ENCODE data around the gene FBH1. TPM values are rescaled to one million over a fixed set of nuclear protein-coding genes. Genes with fewer than 3 reads are reported as not detected.

FBH1 gene
- total and polyA plus RNA-seq, 7 donors: 32.4 to 59.3 (median 43.2) TPM

DNA sequence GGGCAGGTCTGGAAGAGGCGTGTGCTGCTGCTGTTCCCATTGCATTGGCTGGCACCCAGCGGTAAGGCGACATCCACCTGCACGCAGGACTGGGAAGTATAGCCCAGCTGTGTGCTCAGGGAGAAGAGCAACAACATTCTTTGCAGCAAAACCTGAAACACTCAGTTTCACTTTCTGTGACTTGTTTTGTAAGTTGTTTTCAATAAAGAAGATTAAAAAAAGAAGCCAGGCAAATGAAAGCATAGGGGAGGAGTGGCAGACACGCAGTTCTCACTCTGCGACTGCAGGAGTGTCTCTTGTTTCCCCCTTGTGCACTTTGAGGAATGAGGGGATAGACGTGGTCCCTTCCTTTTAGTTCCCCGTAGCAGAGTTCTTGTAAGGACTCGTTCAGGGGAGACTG is 5.8 kb downstream of the FBH1 start:
- TF ChIP-seq, protein P1, sequence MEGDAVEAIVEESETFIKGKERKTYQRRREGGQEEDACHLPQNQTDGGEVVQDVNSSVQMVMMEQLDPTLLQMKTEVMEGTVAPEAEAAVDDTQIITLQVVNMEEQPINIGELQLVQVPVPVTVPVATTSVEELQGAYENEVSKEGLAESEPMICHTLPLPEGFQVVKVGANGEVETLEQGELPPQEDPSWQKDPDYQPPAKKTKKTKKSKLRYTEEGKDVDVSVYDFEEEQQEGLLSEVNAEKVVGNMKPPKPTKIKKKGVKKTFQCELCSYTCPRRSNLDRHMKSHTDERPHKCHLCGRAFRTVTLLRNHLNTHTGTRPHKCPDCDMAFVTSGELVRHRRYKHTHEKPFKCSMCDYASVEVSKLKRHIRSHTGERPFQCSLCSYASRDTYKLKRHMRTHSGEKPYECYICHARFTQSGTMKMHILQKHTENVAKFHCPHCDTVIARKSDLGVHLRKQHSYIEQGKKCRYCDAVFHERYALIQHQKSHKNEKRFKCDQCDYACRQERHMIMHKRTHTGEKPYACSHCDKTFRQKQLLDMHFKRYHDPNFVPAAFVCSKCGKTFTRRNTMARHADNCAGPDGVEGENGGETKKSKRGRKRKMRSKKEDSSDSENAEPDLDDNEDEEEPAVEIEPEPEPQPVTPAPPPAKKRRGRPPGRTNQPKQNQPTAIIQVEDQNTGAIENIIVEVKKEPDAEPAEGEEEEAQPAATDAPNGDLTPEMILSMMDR (IDR thresholded peaks at IDR 0.05): no peak
- intact Hi-C loops (cut with DNase I): no loop called here
- 84 to 89% (median 89%) methylated on average over 9 of the region's 9 CpGs for WGBS, 3 donors
- H3K27me3 ChIP-seq (ENCODE audit: insufficient read depth in 3 of 3, low read length in 2 of 3): no peaks in the 10 kb centered on the region
- ATAC-seq (no peak), DNase-seq (no peak)
- H3K36me3 ChIP-seq (ENCODE audit: insufficient read depth in 1 of 2, low read depth in 1 of 2): peaks cover 6 to 44% of the 10 kb centered on the region in 2 donors
- peaks cover 5% of the 10 kb centered on the region for H3K9me3 ChIP-seq
- no peak overlapping the region for H3K27ac ChIP-seq
- H3K4me3 ChIP-seq: no peak overlapping the region
- H3K4me1 ChIP-seq: peaks cover 32% of the 10 kb centered on the region

DNA sequence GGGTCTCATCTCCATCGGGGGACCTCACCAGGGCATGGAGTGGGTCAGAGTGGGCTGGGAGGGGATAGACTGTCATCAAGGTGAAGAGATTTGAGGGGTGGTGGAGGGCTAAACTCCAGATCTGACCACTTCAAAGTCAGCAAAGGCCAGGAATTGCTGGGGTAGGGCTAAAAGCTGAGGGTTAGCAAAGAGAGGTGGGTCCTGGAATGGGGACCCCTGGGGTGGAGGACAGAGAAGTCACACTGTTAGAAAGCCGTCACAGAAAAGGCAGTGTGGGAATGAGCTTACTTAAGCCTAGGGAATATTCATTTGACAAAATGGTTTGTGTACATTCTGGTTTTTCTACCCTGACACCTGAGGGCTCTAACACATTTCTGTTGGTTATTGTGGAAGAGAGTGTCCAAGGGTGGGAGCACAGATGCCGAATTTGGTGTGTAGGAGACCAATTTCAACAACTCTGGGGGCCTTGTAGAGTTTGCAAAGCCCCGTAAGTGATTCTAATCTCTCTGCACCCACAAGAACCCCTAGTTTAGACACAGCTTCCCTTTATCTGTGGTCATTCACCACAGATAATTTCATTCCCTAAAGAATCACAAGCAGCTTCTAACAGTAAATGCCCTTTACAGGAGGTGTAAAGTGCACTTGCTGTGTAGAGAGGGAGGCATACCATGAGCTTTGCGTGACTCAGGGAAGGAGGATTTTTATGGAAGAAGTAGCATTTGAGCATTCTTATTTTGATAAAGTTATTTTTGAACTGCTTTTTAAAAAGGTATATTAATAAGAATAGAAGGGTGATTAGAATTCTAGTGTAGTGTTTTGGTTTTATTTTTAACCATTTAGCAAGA is 6.4 kb downstream of the FBH1 start:
- H3K27ac ChIP-seq: no peak overlapping the region
- 83 to 94% (median 89%) methylated on average over 5 of the region's 5 CpGs for WGBS, 3 donors
- no peak for DNase-seq
- no peak for ATAC-seq
- no peaks in the 10 kb centered on the region for H3K27me3 ChIP-seq (ENCODE audit: insufficient read depth in 3 of 3, low read length in 2 of 3)
- H3K36me3 ChIP-seq (ENCODE audit: insufficient read depth in 1 of 2, low read depth in 1 of 2): peaks cover 6 to 44% of the 10 kb centered on the region in 2 donors
- intact Hi-C loops (cut with DNase I): no loop called here
- peaks cover 26% of the 10 kb centered on the region for H3K4me1 ChIP-seq
- TF ChIP-seq, protein P1 (IDR thresholded peaks at IDR 0.05): no peak
- peaks cover 5% of the 10 kb centered on the region for H3K9me3 ChIP-seq
- H3K4me3 ChIP-seq: no peak overlapping the region

DNA sequence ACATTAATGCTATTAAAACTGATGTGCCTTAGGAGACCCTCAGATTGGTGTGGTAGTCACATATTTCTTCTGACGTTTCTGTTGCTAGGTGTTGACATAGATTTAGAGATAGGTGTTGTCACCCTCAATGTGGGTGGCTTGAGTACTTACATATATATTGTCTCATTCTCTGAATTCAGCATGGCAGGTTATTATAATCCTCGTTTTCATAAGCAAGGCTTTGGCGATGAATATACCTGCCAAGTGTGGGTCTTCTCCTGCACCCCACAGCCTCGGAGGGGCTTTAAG is 7.0 kb downstream of the FBH1 start:
- no peak for DNase-seq
- ATAC-seq: no peak
- Histone ChIP-seq H3K27ac (no peak overlapping the region), H3K36me3 (ENCODE audit: insufficient read depth in 1 of 2, low read depth in 1 of 2) (peaks cover 6 to 44% of the 10 kb centered on the region in 2 donors), H3K4me1 (peaks cover 21% of the 10 kb centered on the region), H3K27me3 (ENCODE audit: insufficient read depth in 3 of 3, low read length in 2 of 3) (no peaks in the 10 kb centered on the region), H3K4me3 (no peak overlapping the region), H3K9me3 (peaks cover 5% of the 10 kb centered on the region)
- TF ChIP-seq, protein P1 (IDR thresholded peaks at IDR 0.05): no peak
- intact Hi-C loops (cut with DNase I): no loop called here
- WGBS, 3 donors: 75 to 85% (median 80%) methylated on average over 4 of the region's 4 CpGs

DNA sequence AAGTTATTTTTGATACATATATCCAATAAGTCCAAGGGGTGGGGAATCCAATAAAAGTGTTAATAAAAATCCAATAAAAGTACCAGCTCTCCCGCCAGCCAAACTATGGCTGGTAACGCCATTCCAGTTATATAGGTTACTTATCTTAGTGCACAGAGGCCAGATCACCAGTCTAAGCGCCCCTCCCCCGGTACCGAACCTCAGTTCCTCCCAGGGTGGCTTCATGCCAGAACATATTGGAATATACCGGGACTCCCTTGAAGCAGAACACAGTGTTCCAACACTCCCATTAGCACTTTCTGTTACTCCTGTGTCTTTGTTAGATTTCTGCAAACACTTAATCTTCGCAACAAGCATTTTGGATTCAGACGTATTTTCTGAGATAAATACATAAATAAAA is 7.5 kb downstream of the FBH1 start:
- no peak for DNase-seq
- ATAC-seq: no peak
- Histone ChIP-seq H3K9me3 (peaks cover 5% of the 10 kb centered on the region), H3K27me3 (ENCODE audit: insufficient read depth in 3 of 3, low read length in 2 of 3) (no peaks in the 10 kb centered on the region), H3K4me3 (no peak overlapping the region), H3K36me3 (ENCODE audit: insufficient read depth in 1 of 2, low read depth in 1 of 2) (peaks cover 6 to 44% of the 10 kb centered on the region in 2 donors), H3K4me1 (peaks cover 15% of the 10 kb centered on the region), H3K27ac (no peak overlapping the region)
- TF ChIP-seq, protein P1 (IDR thresholded peaks at IDR 0.05): no peak
- WGBS, 3 donors: 83 to 96% (median 91%) methylated on average over 8 of the region's 8 CpGs
- intact Hi-C loops (cut with DNase I): no loop called here

DNA sequence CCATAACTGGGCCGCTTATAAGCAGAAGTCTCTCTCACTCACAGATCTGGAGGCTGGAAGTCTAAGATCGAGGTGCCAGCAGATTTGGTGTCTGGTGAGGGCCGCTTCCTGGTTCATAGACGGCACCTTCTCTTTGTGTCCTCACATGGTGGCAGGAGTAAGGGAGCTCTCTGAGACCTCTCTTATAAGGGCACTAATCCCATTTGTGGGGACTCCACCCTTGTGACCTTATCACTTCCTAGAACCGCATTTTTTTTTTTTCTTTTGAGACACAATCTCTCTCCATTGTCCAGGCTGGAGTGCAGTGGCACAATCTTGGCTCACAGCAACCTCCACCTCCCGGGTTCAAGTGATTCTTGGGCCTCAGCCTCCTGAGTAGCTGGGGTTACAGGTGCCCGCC is 8.1 kb downstream of the FBH1 start:
- intact Hi-C loops (cut with DNase I): no loop called here
- Histone ChIP-seq H3K4me1 (peaks cover 9% of the 10 kb centered on the region), H3K27me3 (ENCODE audit: insufficient read depth in 3 of 3, low read length in 2 of 3) (no peaks in the 10 kb centered on the region), H3K36me3 (ENCODE audit: insufficient read depth in 1 of 2, low read depth in 1 of 2) (peaks cover 6 to 44% of the 10 kb centered on the region in 2 donors), H3K27ac (no peak overlapping the region), H3K9me3 (peaks cover 5% of the 10 kb centered on the region), H3K4me3 (no peak overlapping the region)
- DNase-seq (no peak), ATAC-seq (no peak)
- WGBS, 3 donors: 92 to 99% (median 92%) methylated on average over 7 of the region's 7 CpGs
- TF ChIP-seq, protein P1 (IDR thresholded peaks at IDR 0.05): no peak
